ENCODE data around the gene MYLK4. TPM values are rescaled to one million over a fixed set of nuclear protein-coding genes. Genes with fewer than 3 reads are reported as not detected.

Gene MYLK4
- total and polyA plus RNA-seq, 2 donors (not counting 3 experiments of a cell fraction or from before 2014, with no cell fraction given), result 0.41 to 0.62 TPM

DNA sequence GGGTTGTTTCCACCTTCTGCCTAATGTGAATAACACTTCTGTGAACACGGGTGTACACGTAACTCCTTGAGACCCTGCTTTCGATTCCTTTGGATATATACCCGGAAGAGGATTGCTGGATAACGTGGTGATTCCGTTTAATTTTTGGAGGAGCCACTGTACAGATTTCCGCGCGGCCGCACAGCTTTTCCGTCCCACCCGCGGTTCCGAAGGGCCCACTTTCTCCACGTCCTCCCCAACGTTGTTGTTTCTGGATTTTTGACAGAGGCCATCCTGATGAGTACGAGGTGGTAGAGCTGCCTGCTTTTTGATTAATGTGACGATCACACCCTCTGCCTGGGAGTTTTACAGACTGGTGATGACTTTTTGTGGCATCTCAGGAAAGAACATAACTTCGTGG, 114.0 kb downstream of the MYLK4 start:
- Histone ChIP-seq H3K36me3 (ENCODE audit: control insufficient read depth in 2 of 2, extremely low read depth in 1 of 2, insufficient read depth in 2 of 2, low read length in 2 of 2) (no peaks in the 10 kb centered on the region), H3K79me2 (ENCODE audit: control insufficient read depth, insufficient read depth, low read length) (no peaks in the 10 kb centered on the region), H3K27ac (ENCODE audit: insufficient read depth, low read depth, low read length) (no peak overlapping the region), H3K9ac (replicated peaks; ENCODE audit: extremely low read depth, insufficient read depth, low read length) (no peak overlapping the region), H3K4me3 (replicated peaks in 1 of 3; ENCODE audit: insufficient read depth in 1 of 3, low read depth in 1 of 3, low read length in 3 of 3) (no peak overlapping the region), H4K20me1 (replicated peaks; ENCODE audit: control insufficient read depth, extremely low read depth, insufficient read depth, low read length) (no peaks in the 10 kb centered on the region), H3K4me2 (ENCODE audit: insufficient read depth, low read length) (no peak overlapping the region), H3K27me3 (ENCODE audit: control insufficient read depth in 2 of 2, insufficient read depth in 2 of 2, low read length in 2 of 2) (peaks cover 0 to 7% of the 10 kb centered on the region in 2 experiments), H3K9me1 (replicated peaks; ENCODE audit: control insufficient read depth, extremely low read depth, insufficient read depth, low read length) (no peaks in the 10 kb centered on the region), H3K9me3 (replicated peaks; ENCODE audit: control insufficient read depth, insufficient read depth, low read length) (no peaks in the 10 kb centered on the region), H2AFZ (ENCODE audit: low read depth, low read length) (no peak overlapping the region), H3K4me1 (ENCODE audit: control insufficient read depth, extremely low read depth, insufficient read depth, low read length) (peaks cover 3% of the 10 kb centered on the region)
- FAIRE-seq (no peak), DNase-seq (ENCODE audit: low read depth, low spot score) (no peak)
- POLR2A ChIA-PET, result no interaction called here
- no TSS peak for BruUV-seq (replicated peaks)
- CTCF ChIA-PET, result interaction anchor here (5.5 kb wide), 1 partner anchor 1041 kb away, joined by 80 read pairs; no protein-coding TSS in a partner anchor
- dilution Hi-C loops (cut with MboI; ENCODE audit: extremely low pct_ligation_motif_present, low sequenced_read_pairs), result loop anchor here (25.0 kb wide), 1 partner anchor 524 kb away; no protein-coding TSS in a partner anchor
- TF ChIP-seq CTCF (IDR thresholded peaks at IDR 0.05; ENCODE audit: extremely low read depth in 1 of 2, insufficient read depth in 1 of 2, low read depth in 1 of 2, low read length in 2 of 2), result no peak
- TF ChIP-seq MYC (IDR thresholded peaks at IDR 0.05; ENCODE audit: low read depth, low read length), result no peak
- TF ChIP-seq MAX (IDR thresholded peaks at IDR 0.05; ENCODE audit: insufficient read depth, insufficient read length), result no peak
- intact Hi-C loops (cut with micrococcal nuclease), result loop anchor here (10.0 kb wide), 2 partner anchors 722 to 952 kb away; no protein-coding TSS in a partner anchor

DNA sequence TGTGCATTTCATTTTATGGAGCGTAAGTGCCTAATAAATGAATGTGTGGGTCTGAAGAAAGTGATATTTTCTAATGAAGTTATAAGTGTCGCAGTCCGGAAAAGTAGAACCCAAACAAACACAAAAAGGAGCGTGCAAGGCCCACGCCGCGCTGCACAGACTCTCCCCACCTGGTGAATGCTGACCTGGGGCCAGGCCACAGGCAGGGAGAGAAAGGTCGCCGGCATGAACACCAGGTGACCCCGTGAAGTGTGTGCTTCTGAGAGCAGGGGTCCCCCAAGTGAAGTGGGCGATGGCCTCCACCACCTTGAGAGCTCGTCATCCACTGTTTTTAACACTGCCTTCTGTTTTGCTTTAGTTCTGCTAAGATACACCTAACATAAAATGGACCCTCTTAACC, 114.8 kb downstream of the MYLK4 start:
- Histone ChIP-seq H2AFZ (ENCODE audit: low read depth, low read length) (no peak overlapping the region), H3K79me2 (ENCODE audit: control insufficient read depth, insufficient read depth, low read length) (no peaks in the 10 kb centered on the region), H3K9ac (replicated peaks; ENCODE audit: extremely low read depth, insufficient read depth, low read length) (no peak overlapping the region), H3K4me1 (ENCODE audit: control insufficient read depth, extremely low read depth, insufficient read depth, low read length) (peaks cover 6% of the 10 kb centered on the region), H3K9me1 (replicated peaks; ENCODE audit: control insufficient read depth, extremely low read depth, insufficient read depth, low read length) (no peaks in the 10 kb centered on the region), H3K4me3 (replicated peaks in 1 of 3; ENCODE audit: insufficient read depth in 1 of 3, low read depth in 1 of 3, low read length in 3 of 3) (no peak overlapping the region), H3K9me3 (replicated peaks; ENCODE audit: control insufficient read depth, insufficient read depth, low read length) (no peaks in the 10 kb centered on the region), H3K36me3 (ENCODE audit: control insufficient read depth in 2 of 2, extremely low read depth in 1 of 2, insufficient read depth in 2 of 2, low read length in 2 of 2) (no peaks in the 10 kb centered on the region), H3K4me2 (ENCODE audit: insufficient read depth, low read length) (no peak overlapping the region), H3K27me3 (ENCODE audit: control insufficient read depth in 2 of 2, insufficient read depth in 2 of 2, low read length in 2 of 2) (peaks cover 0 to 2% of the 10 kb centered on the region in 2 experiments), H3K27ac (ENCODE audit: insufficient read depth, low read depth, low read length) (no peak overlapping the region), H4K20me1 (replicated peaks; ENCODE audit: control insufficient read depth, extremely low read depth, insufficient read depth, low read length) (no peaks in the 10 kb centered on the region)
- CTCF ChIA-PET, result interaction anchor here (2.3 to 5.5 kb wide), 4 partner anchors 102 to 1040 kb away, joined by 6 to 80 read pairs (median 34); partner anchors contain the start of gene MYLK4
- POLR2A ChIA-PET, result no interaction called here
- TF ChIP-seq JUN (IDR thresholded peaks at IDR 0.05; ENCODE audit: borderline replicate concordance, insufficient read depth, insufficient read length, low read depth) (no peak), FOS (IDR thresholded peaks at IDR 0.05; ENCODE audit: borderline replicate concordance, insufficient read depth, low read length) (no peak), GATA2 (IDR thresholded peaks at IDR 0.05; ENCODE audit: insufficient read depth, insufficient read length, low read depth, low read length) (no peak), POLR2AphosphoS5 (IDR thresholded peaks at IDR 0.05; ENCODE audit: insufficient read depth, low read depth, low read length) (no peak), POLR2A (IDR thresholded peaks at IDR 0.05; ENCODE audit: low read depth, low read length) (no peak), MAX (IDR thresholded peaks at IDR 0.05; ENCODE audit: insufficient read depth, insufficient read length) (no peak), EZH2 (IDR thresholded peaks at IDR 0.05; ENCODE audit: borderline replicate concordance, low read depth, low read length, severe bottlenecking) (no peak), CTCF (IDR thresholded peaks at IDR 0.05; ENCODE audit: extremely low read depth in 1 of 2, insufficient read depth in 1 of 2, low read depth in 1 of 2, low read length in 2 of 2) (no peak), MYC (IDR thresholded peaks at IDR 0.05; ENCODE audit: low read depth, low read length) (no peak)
- dilution Hi-C loops (cut with MboI; ENCODE audit: extremely low pct_ligation_motif_present, low sequenced_read_pairs) (loop anchor here (25.0 kb wide), 1 partner anchor 524 kb away; no protein-coding TSS in a partner anchor), intact Hi-C loops (cut with micrococcal nuclease) (loop anchor here (2.0 to 10.0 kb wide), 3 partner anchors 721 to 1031 kb away; no protein-coding TSS in a partner anchor)
- no TSS peak for BruUV-seq (replicated peaks)
- DNase-seq (ENCODE audit: low read depth, low spot score), result no peak
- no peak for FAIRE-seq
